ENCODE data around the gene TMCO4.

The TMCO4 gene

GRCh38 chr1:19744335-19744743, 55.4 kb downstream of the TMCO4 start:
- no peak for DNase-seq

GRCh38 chr1:19743793-19744192, 55.9 kb downstream of the TMCO4 start:
- DNase-seq: no peak

- no peak for DNase-seq
These were observed 56.5 kb downstream of the TMCO4 start for GRCh38 chr1:19743180-19743579.

- no peak for DNase-seq
These were observed 60.1 kb downstream of the TMCO4 start for GRCh38 chr1:19739628-19740027.

- DNase-seq: no peak
These were observed 61.0 kb downstream of the TMCO4 start for GRCh38 chr1:19738669-19739068.

GRCh38 chr1:19738076-19738475, 61.6 kb downstream of the TMCO4 start:
- no peak for DNase-seq

- DNase-seq: no peak
These were observed 62.5 kb downstream of the TMCO4 start for GRCh38 chr1:19737104-19737825.

GRCh38 chr1:19735440-19736127, 64.1 kb downstream of the TMCO4 start:
- DNase-seq: no peak

GRCh38 chr1:19734472-19734999, 65.2 kb downstream of the TMCO4 start:
- DNase-seq: no peak

- no peak for DNase-seq
These were observed 65.7 kb downstream of the TMCO4 start for GRCh38 chr1:19734056-19734455.

- no peak for DNase-seq
These were observed 66.1 kb downstream of the TMCO4 start for GRCh38 chr1:19733615-19734014.

GRCh38 chr1:19731311-19731821, 68.3 kb downstream of the TMCO4 start:
- no peak for DNase-seq

- no peak for DNase-seq
These were observed 68.9 kb downstream of the TMCO4 start for GRCh38 chr1:19730793-19731192.

GRCh38 chr1:19730232-19730631, 69.5 kb downstream of the TMCO4 start:
- no peak for DNase-seq

- DNase-seq: no peak
These were observed 71.1 kb downstream of the TMCO4 start for GRCh38 chr1:19728413-19729145.

GRCh38 chr1:19725606-19726005, 74.1 kb downstream of the TMCO4 start:
- DNase-seq: no peak

GRCh38 chr1:19723874-19724273, 75.8 kb downstream of the TMCO4 start:
- no peak for DNase-seq

GRCh38 chr1:19720973-19721372, 78.7 kb downstream of the TMCO4 start:
- DNase-seq: no peak

GRCh38 chr1:19720174-19720573, 79.5 kb downstream of the TMCO4 start:
- no peak for DNase-seq

- no peak for DNase-seq
These were observed 82.2 kb downstream of the TMCO4 start for GRCh38 chr1:19717467-19717866.

- DNase-seq: peak; percentile 96
These were observed 84.1 kb downstream of the TMCO4 start for GRCh38 chr1:19715334-19716203.

- no peak for DNase-seq
These were observed 86.8 kb downstream of the TMCO4 start for GRCh38 chr1:19712928-19713327.
